GDM1 (cell line): ENCODE data around the gene BPIFB3.

Source experiments
- DNase-seq: peaks from one replicate; lab custom pipeline; 2025; lab: John Stamatoyannopoulos, UW

The BPIFB3 gene

GRCh38 chr20:33062825-33063149 lies 9.1 kb downstream of the BPIFB3 start:
- DNase-seq: no peak

GRCh38 chr20:33063271-33063670 lies 9.6 kb downstream of the BPIFB3 start:
- DNase-seq: no peak

DNA sequence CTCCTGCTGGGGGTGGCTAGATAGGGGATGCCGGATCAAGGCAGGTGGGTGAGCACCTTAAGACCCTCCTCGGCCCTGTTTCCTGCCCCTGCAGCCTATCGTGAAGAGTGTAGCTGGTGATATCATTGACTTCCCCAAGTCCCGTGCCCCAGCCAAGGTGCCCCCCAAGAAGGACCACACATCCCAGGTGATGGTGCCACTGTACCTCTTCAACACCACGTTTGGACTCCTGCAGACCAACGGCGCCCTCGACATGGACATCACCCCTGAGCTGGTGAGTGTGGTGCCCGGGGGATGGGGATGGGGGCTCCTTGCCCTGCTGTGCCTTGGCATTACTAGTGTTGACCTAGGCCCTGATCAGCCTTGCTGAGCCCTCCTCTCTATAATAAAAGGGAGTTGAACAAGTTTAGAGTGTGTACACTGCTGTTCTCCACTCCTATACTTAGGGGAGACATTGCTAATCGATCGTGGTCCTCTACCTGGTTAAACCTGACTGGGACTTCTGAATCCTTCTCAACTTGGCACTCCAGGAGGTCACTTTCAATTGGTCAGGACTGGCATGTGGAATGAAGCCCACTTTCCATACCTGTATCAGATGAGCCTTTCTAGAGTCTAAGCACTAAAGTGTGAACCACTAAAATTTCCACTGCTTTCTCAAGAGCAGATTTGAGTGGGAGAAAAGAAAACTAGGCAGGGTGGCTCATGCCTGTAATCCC lies 11.0 kb downstream of the BPIFB3 start:
- no peak for DNase-seq

GRCh38 chr20:33065785-33066184 lies 12.1 kb downstream of the BPIFB3 start:
- no peak for DNase-seq

GRCh38 chr20:33067806-33068205 lies 14.1 kb downstream of the BPIFB3 start:
- DNase-seq: no peak

DNA sequence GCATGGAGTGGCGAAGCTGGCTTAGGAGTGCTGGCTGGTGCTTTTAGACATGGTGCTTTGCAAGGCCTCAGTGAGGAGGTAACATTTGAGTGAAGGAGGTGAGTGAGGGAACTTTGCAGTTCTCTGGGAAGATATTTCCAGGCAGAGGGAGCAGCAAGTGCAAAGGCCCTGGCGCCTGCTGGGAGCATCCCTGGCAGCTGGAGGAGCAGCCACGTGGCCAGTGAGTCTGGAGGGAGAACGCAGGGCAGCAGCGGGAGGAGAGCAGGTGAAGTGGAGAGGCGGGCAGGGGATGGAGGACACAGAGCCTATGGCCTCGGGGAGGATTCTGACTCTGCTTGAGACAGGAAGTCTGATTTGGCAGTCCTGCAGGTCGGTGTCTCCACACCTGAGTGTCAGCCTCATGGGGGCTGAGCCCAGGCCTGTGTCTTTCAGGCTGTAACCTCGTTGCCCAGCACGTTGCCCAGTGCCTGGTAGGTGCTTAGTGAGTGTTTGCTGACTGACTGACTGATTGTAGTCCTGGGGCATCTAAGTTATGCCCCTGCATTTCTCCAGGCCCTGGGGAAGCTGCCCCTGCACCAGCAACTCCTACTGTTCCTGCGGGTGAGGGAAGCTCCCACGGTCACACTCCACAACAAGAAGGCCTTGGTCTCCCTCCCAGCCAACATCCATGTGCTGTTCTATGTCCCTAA lies 14.7 kb downstream of the BPIFB3 start:
- DNase-seq: no peak

DNA sequence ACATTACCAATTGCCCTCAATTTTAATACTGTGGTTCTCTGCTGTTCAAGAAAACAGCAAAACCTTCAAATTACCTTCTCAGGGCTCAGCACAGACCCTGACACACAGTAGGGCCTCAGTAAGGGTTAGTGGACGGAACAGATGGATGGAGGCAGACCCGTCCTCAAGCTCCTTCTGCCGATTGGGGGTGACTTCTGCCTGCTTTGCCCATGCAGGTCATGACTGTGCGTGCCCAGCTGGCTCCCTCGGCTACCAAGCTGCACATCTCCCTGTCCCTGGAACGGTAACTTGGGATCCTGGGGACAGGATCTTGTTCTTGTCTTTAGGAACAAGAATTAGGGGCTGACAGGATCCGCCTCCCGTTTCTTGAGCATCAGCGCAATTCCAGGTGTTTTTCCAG lies 16.0 kb downstream of the BPIFB3 start:
- DNase-seq: no peak

DNA sequence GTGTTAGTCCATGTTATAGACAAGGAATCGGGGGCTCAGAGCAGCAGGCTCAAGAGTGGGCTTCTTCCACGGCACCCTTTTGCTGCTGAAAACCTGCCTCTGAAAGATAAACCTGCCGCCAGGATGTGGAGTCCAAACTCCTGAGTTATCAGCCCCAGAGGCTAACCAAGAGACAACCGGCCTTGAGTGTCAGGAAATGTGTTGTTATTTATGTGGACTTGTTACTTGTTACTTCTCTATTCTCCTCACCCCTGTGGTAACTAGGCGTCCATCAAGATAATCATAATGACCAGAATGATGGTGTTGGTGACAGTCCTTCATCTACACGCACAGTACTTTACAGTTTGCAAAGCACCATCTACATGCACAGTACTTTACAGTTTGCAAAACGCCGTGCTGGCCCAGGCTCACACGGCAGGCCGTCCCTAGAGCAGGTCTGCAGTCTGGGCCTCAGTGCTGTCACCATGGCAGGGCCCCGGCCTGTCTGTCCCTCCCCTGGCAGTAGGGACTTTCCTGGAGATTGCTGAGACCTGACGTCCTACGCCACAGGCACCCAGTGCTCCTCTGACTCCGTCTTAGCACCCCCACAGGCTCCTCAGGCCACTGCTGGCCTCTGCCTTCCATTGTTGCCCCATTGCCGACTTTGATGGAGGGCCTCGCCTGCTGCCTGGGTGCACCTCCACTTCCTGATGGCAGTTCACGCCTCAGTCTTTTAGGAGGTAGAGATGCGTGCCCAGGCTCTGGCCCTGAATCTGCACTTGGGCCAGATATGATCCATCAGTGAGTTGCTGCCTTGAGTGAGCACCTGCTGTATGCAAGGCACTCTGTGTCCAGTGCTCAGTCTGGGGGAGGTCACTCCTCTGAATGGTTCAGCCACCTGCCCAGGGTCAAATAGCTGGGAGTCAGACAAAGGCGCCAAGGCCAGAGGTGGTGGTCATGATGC lies 16.7 kb downstream of the BPIFB3 start:
- DNase-seq: peak; percentile 34

DNA sequence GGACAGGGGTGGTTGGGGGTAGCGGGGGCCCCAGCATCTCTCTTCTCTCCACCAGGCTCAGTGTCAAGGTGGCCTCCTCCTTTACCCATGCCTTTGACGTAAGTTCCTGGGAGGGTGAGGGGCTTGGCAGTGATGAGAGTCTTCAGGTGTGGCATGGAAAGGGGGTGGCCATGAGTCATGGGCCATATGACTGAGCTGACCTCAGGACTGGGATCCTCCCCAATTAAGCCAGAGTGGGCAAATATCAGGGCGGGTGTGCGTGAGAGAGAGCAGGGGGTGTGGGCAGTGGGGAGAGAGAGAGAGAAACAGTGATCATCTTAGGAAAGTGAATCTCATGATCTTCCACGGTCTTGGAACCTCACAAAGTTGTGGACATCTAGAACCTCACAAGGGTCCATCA lies 17.5 kb downstream of the BPIFB3 start:
- DNase-seq: no peak

- DNase-seq: no peak
Observed at GRCh38 chr20:33072362-33072761, 18.7 kb downstream of the BPIFB3 start.

DNA sequence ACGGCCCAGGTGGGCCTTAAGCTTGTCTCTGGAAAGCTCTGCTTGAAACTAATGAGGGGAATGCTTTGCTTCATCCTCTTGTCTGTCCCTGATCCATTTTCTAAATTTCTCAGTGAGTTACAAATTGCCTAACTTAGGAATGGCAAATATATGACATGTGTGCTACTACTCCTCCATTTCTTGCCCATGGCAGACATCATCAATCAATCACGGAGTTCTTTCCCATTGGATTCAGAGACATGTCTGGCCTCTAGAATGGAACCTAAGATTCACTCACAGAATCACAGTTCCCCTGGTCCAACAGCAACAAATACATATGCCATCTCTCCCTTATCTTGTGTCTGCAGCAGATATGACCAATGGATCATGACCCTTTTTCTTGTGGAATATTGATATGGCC lies 19.1 kb downstream of the BPIFB3 start:
- DNase-seq: no peak

GRCh38 chr20:33074675-33075074 lies 21.0 kb downstream of the BPIFB3 start:
- DNase-seq: no peak

GRCh38 chr20:33075281-33075680 lies 21.6 kb downstream of the BPIFB3 start:
- DNase-seq: no peak

GRCh38 chr20:33076662-33077372 lies 23.1 kb downstream of the BPIFB3 start:
- DNase-seq: peak; percentile 24

- DNase-seq: no peak
Observed at GRCh38 chr20:33079259-33079658, 25.6 kb downstream of the BPIFB3 start, which contains the start of gene BPIFB4. Gene BPIFB4 (plus strand): TSS chr20:33079643. CDS start chr20:33081527, 1,884 bp downstream.

DNA sequence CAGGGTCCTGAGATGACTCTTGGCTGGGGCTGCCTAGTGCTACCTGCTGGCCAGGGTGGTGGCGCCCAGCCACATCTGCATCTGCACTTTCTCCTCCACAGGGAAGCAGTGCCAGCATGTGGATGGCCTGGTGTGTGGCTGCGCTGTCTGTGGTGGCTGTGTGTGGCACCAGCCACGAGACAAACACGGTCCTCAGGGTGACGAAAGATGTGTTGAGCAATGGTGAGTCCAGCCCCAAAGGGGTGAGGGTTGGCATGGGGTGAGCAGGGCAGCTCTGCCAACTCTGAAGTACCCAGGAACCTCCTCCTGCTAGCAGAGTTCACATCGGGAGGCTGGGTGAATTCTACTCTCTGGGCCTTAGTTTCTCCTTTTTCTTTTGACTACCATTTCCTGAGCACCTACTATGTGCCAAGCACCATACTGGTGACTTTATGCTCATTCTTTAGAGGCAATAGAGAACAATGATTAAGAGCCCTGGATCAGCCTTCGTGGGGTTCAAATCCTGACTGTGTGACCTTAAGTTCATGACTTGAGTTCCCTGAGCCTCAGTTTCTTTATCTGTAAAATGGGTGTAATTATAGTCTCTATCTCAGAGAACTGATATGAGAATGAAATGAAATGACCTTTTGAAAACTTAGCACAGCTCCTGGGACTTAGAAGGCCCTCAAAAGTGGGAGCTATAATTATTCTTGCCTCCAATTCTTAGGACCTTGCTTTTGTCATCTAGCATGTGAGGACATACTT lies 27.9 kb downstream of the BPIFB3 start:
- DNase-seq: no peak

DNA sequence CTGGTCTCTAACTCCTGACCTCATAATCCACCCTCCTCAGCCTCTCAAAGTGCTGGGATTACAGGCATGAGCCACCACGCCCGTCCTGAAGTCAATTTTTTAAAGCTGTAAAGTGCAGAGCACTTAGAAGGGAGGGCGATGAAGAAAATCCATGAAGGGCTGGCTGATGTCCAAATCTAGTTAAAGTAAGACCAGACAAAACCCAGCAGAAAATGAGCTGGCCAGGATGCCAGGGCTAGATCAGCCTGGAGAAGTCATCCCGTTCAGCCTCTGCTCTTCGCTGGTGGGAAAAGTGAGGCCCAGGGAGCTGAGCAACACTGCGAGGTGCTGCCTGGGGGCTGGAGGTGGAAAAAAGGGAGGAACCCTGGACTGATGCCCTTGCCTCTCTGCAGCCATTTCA lies 28.8 kb downstream of the BPIFB3 start:
- no peak for DNase-seq

- no peak for DNase-seq
Observed at GRCh38 chr20:33083544-33084340, 30.0 kb downstream of the BPIFB3 start.

DNA sequence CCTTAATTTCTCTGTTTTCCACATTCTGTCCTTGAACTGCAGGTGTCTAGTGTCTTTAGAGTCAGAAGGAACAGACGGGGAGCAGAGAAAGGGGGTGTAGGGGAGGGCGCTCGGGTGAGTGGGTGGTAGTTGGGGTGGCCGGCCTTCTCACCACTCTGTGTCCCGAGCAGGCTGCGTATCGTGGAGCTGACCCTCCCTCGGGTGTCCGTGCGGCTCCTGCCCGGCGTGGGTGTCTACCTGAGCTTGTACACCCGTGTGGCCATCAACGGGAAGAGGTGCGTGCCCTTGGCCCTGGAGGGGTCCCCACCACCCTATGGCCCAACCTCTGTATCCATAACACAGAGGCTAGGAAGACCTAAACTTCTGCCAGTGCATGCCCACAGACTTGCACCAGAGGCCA lies 31.0 kb downstream of the BPIFB3 start:
- DNase-seq: no peak

- DNase-seq: no peak
Observed at GRCh38 chr20:33086052-33086722, 32.5 kb downstream of the BPIFB3 start.
